ENCODE measurements around the gene KIRREL3.
A peak's percentile ranks its signal among the peaks of the same experiment; 100 is the strongest.

The KIRREL3 gene

DNA sequence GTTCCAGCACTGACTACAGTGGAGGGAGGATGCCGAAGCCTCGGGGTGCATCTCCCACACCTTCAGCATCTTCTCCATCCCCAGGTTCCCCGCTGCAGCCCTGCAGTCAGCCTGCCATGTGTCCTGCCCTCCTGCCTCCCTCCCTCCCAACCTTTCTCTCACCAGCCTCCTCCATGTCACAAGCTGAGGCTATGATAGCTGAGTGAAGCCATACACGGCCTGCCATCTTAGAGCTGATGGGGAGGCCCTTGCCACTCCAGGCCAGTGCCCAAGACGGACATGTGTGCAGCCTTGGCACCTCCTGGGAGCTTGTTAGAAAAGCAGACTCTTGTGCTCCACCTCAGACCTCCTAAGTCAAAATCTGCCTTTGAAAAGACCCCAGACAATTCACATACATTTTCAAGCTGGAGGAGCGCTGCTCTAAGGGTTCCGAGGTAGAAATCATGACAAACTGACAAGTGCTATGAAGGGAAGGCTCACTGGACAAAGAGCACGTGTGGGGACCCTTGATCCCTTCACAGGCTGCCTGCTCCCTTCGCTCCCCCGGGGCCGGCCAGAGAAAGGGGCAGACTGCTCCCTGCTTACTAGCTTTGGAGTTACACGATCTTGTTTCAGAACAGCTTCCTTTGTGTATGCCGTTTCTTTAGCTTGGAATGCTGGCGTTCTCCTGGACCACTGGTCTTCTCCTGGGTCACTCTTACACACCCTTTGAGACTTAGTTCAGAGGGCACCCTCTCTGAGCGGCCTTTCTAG, 521.2 kb downstream of the KIRREL3 start:
- DNase-seq = no peak

DNA sequence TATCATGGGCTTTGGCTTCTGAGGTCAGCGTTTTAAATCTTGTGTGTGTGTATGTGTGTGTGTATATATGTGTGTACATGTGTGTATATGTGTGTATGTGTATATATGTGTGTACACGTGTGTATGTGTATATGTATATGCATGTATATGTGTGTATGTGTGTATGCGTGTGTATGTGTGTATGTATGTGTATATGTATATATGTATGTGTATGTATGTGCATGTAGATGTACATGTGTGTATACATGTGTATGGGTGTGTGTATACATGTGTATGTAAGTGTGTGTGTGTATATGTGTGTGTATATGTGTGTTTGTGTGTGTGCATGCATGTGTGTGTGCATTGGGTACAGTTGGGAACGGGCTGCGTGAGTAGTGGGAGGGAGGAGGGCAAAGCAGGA, 522.1 kb downstream of the KIRREL3 start:
- DNase-seq = no peak

DNA sequence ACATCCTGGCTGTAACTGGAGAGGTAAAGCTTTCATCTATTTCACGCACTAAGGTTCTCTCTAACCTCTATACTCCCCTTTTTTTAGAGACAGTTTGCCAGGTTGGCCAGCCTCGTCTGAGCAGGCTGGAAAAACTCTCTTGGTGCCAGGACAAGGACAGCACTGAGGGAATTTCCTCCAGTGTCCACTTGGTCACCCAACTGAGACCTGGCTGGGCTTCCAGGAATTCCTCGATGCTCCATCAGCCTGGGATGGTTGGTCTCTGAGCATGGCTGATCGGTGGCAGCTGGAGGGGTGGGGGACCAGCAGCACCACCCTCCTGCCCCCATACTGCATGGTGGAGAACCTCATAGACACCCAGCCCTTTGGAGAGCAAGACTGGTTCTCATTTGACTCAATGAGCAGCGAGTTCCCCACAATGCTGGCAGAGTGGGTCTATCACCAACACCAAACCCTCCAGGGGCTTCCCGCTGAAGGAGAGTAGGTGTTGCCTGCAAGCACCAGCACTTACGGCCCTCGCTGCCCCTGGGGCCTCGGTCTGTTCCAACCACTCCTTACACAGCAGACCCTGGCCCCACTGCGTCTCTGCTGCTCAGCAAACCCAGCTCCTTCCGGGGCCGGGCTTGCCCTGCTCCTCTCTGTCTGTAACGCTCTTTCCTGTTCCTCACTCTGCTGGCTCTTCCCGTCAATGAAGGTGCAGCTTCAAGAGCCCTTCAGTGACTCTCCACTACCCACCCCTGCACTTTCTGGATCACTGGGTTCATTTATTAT, 522.9 kb downstream of the KIRREL3 start:
- no peak for DNase-seq

DNA sequence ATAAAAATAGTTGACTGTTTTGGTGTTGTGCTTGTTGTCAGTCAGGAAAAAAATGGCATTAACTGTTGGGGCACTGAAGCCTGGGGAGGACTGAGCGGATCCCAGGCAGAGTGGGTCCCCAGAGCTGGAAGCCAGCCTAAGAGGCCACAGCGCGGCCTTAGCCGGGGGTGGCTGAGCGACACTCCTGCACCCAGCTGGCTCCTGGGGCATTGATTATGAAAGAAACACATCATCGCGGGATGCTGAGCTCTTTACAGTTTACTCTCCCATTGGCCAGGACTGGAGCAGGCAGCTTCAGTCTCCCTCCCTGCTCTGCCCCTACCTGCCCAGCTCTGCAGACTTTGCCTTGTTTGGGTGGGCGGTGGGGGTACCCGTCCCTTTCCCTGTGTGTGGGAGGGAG, 523.6 kb downstream of the KIRREL3 start:
- DNase-seq = peak; percentile 55

DNA sequence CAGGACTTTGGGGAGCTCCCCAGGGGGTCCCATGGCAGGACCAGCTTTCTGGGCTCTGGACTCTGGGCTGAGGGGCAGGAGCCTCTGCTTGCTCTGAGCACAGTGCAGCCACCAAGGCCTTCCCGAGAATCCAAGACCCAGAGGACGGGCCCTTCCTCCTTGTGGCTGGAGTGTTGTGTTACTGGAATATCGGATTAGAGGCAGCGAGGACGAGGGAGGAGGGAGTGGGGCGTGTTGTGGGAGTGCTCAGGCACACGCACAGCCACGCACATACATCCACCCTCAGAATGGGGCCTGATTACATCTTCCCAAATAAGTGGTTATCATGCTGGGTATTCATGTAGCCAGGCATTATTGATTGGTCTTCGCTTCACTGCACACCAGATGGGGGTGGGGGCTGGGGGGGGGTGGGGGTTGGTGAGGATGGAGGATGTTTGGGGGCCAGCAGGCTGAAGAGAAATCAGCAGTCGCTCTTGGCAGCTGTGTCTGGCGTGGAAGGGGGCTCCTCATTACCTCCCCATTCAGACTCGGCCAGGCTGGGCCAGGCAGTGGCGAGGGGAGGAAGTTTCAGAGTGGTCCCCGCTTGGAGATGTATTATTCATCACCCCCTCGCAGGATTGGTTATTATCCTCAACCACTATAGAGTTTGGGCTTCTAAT, 524.2 kb downstream of the KIRREL3 start:
- DNase-seq = no peak

DNA sequence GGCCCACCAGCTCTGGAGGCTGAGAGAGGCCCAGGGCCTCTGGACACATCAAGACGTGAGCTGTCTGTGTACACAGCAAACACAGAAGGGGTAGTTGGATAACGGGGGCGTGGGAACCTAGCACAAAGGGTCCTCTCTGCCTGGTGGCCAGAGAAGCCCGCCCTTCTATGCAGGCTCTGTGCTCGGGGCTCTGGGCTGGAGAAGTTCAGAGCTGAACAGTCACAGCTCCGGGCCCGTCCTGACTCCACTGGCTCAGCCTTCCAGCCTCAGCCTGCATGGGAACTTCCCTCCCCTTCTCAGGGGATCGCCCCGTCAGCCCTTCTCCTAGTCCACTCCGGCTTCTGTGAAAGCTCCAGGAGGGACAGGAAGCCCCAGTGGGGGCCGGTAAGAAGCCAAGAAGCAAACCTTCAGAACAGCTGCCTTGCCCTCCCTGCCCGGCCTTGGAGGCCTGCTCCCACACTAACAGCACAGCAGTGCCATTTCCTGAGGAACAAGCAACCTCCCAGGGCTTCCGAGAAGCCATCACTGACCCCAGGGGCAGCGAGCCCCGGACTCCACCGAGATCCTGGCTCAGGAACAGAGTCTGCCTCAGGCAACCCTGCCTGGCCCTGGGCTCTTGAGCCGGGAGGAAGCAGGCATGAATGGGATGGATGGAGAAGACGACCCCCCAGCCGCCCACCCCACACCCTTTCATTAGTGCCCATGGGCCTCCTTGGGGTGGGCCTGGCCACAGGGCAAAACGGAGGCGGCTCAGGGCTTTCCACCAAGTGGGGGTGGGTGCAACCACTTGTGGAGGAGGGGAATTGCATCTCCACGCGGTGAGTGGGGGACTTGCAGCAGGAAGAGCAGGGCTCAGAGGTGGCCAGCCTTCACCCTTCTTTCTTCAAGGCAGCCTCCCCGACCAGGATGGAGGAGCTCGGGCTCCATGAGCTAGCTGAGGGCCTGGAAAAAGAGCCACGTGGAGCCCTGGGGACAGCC, 525.3 kb downstream of the KIRREL3 start:
- no peak for DNase-seq

DNA sequence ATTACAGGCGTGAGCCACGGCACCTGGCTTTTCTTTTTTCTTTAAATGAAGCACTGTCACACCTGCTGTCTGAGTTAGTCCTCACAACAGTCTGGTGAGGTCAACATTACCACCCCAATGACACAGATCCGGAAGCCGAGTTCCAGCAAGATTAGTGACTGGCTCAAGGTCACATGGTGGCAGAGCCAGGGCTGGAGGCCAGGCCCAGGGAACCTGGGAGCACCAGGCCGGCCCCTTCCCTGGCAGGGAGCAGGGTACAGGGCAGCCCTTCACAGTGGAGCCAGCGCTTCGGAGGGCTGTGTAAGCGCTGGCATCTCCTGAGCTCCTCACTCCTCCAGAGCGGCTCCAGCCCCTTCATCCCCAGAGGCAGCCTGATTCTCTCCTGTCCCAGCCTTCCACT, 526.4 kb downstream of the KIRREL3 start:
- DNase-seq = no peak

DNA sequence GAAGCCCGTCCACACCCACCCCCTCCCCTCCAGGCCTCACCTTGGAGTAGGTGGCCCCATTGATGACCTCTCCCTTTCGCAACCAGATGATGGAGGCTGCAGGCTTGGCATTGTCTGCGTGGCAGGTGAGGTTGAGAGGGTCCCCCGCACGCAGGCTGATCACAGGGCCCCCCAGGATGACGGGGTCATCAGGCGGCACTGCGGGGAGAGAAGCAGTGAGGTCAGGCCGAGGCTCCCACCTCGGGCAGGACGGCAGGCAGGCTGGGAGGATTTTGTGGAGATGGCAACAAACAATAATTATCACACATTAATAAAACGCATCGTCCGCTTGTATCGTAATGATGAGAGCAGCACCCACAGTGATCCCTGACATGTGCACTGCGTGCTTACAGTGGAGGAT, 527.3 kb downstream of the KIRREL3 start:
- no peak for DNase-seq

DNA sequence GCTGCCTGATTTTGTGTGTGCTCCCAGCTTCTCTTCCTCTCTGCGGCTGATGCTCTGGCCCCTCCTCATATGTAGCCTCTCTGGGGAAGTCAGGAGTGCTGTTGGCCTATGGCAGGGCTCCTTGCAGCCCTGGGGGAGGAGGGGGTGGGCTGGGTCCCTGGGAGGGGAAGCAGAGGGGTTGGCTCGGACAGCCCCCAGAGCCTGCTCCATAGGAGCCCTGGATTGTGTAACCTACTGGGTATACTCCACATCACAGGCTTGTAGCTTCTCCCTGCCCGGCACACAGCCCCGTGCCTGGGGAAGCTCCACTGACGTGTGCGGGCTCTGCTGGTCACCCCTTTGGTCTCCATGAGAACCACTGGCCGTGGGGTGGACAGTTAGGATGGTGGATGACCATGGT, 531.3 kb downstream of the KIRREL3 start:
- DNase-seq = no peak

DNA sequence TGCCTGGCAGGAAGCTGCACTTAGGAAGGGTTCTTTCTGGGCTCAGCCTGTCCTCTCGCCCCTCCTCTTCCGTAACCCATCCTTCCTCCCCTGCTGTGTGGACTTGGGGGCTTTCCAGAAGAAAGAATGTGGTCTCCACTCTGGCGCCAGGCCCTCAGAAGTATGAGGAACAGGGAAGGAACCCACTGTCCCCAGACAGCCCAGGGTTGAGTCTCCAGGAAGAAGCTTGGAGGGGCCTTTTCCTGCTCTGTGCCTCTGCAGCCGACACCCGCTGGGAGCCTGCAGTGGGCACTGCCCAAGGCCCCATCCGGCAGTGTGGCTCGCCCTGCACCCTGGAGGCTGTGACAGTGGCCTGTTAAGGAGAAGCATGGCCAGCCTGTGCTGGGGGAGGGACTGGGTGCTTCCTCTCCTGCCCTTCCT, 532.5 kb downstream of the KIRREL3 start:
- no peak for DNase-seq

DNA sequence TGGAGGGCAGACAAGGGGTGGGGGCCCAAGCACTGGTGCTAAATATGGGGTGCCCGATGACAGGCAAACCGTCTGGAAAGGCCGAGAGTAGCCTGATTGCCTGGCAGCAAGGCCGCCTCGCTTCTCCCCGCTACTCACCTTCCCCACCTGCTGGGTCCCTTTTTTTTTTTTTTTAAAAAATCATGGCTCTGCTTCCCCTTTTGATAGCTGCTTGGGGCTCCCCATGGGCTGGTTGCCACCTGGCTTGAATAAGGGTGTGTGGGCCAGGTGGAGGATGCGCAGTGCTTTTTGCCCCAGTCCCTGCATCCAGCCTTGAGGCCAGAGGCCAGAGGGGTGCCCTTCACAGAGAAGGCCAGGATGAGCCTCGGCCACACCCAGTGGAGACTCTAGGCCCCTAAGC, 533.1 kb downstream of the KIRREL3 start:
- no peak for DNase-seq

DNA sequence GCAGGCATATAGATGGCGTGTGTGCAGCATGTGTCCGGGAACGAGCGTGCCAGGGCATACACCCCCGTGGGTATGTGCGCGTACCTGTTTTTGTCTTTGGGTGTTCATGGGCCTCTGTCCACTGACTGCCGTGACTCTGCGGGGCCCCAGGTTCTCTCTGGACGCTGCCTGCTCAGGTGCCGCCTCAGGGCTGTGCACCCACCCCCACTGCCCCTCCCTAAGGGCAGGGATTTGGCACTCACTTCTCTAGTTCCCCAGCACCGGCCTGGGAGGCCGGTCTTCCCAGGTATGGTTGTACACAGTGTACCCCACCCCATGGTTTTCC, 533.6 kb downstream of the KIRREL3 start:
- no peak for DNase-seq

DNA sequence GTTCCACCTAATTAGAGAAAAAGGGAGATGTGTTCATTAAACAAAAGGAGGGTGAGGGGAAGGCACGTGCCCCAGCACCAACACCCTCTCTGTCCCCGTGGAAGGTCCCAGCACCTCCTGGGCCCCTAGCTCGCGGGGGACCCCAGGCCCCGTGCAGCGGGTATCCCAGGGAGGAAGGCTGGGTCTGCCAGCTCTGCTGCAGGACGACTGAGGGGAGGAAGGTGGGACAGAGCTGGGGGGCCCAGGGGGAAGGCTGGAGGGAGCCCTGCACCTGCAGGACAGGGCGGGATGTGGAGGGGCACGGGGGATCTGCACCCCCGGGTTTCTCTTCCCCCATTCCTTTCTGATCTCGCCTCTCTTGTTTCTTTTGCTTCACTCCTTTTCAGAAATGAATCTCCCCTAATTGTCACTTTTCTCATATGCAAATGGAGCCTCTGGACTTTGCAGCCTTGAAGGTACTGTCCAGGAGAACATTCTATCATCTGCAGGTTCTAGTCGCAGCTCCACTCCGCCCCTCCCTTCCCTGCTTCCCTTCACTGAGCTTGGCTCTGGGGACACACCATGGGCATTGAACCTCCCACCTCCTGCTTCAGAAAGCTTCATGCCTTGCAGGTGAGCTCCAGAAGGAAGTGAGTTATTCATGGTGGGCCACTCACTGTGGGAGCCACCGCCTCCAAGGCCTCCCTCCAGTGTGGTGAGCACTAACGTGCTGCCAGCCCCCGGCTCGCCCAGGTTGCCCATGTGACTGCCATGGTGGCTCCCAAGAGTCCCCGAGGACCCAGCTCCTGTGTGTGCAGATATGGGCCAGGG, 534.1 kb downstream of the KIRREL3 start:
- no peak for DNase-seq

DNA sequence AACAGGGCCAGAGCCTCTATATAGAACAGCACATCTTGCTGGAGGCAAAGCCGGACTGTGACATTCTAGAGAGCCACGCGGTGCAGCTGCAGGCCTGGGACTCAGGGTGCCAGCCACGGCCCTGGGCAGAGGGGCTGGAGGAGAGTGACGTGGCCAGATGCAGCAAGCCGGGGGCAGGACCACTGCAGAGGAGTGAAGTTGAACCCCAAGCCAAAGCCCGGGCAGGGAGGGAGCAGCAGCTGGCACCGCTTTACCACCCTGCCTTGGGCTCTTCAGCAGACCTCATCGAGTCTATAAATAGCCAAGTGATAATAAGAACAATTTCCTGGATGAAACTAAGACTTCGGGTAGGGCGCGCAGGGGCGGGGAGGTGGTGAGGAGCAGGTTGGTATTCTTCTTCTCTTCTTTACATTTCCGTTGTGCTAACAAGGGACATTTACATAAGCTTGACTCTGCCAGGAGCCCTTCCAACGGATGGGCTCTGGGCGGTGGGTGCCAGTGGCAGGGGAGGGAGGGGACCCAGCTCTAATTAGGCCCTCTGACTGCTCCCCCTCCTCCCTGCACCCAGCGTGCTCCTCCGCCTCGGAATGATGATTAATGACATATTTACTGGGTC, 534.9 kb downstream of the KIRREL3 start:
- DNase-seq = peak; percentile 58

DNA sequence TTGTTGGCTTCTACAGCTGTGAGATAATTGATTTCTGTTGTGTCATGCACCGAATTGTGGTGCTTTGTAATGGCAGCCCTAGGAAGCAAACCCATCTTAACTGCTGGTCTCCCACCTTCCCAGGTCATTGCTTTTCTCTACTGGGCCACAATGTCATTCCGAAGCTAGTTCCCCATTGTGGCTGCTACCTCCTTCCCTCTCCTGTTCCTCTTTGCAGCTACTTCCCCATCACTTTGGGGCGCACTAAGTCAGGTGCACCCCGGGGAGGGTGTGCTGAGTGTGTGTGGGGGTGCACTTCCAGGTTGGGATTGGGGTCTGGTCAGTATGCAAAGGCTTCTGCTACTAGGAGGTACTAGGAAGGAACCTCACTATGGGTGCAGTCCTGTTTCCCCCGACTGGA, 535.8 kb downstream of the KIRREL3 start:
- DNase-seq = peak; percentile 72

DNA sequence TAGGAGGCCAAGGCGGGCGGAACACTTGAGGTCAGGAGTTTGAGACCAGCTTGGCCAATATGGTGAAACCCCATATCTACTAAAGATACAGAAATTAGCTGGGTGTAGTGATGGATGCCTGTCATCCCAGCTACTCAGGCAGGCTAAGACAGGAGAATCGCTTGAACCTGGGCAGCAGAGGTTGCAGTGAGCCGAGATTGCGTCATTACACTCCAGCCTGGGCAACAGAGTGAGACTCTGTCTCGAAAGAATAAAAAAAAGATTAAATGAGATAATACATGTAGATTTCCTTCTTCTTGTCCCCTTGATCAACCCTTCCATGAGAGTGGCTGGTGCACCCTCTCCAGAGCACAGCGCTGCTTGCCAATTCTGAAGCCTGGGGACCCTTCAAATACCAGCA, 538.1 kb downstream of the KIRREL3 start:
- DNase-seq = no peak

DNA sequence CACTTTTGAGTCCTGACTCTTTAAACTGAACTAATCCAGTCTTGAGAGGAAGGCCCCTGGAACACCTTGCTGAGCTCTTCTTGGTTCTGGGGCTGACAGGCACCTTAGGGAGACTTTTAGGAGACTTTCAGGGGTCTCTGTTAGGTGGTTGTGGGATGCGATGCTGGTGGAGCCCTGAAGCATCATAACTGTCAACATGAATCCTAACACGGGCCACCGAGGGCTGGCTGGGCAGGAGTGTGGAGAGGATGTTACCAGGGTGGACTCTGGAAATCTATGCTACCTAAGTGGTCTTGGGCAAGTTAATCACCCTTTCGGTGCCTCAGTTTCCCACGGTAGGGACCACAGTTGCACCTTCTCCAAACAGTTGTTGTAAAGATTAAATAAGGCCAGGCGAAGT, 538.6 kb downstream of the KIRREL3 start:
- DNase-seq = no peak

DNA sequence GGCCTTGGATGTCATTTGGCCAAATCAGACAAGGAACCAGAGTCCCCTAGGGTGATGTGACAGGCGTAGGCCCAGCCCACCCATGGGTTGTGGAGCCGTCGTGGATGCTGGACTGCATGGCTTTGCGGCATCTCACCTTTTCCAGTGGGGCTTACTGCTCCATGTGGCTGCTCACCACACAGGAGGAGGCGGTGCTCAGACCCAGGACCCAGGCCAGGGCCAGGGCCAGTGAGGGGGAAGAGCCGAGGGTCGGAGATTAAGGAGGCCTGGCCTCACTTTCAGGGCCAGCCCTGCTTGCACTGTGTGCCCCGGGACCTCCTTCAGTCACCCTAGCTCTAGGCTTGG, 539.5 kb downstream of the KIRREL3 start:
- no peak for DNase-seq

DNA sequence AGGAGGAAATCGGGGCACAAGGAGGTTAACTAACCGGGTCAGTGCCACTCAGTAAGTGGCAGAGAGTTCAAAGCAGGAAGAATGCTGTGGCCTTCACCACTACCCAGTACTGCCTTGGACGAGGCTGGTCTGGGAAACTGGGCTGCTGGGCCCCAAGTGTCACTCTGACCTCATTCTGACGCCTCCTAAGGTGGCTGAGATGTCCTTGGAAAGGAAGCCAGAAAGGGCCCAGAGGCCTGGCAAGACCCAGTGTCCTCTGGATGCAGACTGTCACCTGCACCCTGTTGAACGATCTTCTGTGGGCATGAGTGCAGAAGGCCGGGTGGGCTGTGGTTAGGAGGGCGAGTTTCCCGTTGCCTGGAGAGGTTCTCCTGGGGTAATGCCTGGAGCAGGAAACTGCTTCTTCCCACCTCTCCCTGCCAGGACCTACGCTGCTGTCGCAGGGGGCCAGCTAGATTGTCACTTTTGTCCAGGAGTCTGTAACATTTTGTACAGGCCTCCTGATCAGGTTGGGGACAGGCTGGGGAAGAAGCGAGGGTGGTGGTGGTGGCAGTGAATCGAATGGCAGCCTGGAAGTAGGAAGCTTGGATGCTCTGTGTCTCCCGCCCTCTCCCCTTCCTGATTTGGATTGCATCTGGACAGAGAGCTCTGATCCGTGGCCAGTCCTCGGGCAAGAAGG, 540.0 kb downstream of the KIRREL3 start:
- DNase-seq = no peak

DNA sequence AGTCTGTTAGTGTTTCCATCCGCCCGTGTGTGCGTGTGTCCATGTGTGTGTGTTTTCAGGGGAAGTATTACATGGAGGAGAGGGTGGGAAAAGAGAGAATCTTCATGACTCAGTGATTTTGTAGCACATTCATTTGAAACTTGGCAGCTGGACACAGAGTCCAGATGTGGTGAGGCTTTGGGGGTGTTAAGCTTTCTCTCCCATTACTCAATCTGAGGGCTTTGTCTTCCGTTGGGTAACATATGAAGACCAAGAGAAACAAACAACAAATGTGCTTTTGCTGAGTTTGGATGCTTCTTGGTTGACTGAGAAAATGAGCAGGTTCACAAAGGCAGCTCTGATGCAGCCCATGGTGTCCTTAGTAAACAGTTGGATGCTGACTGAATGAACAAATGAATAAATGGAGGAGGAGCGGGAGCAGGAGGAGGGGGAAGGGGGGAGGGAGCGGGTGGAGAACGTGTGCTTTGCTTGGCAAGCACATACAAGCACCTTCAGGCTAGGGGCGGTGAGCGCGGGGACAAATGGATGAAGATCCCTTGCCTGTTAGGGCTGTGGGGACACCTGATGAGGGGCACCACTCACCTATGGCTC, 540.8 kb downstream of the KIRREL3 start:
- no peak for DNase-seq

DNA sequence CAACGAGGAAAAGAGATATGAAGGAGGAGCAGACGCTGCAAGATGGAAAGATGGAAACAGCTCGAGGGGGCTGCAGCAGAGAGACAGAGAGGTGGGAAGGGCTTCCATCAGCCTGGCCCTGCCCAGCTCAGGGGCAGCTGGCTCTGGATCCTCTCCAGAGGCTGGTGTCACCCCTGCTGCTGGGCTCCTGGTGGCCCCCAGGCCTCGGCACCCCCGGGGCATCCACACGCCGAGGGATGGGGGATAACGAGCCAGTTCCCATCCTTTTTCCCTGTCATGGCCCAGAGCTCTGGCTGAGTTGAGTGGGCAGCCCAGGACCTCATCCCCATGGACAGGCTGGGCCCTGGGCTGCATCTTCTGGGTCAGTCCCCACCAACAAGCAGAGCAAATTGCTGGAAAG, 542.8 kb downstream of the KIRREL3 start:
- no peak for DNase-seq

All from MV-4-11 (cell line).